Astrocyte (in vitro differentiated cells and primary cell): ENCODE data around the gene IL13.

Experiments
- CTCF ChIP-seq: IDR thresholded peaks from 2 replicates; pipeline ENCODE4 v1.5.1; 2011; ENCODE audit warnings: low read depth, mild to moderate bottlenecking, inconsistent platforms, low read length, moderate library complexity; ENCODE audit not compliant: insufficient read depth
- EZH2 ChIP-seq: IDR thresholded peaks from 2 replicates; pipeline ENCODE4 v1.6.1; 2012; ENCODE audit warnings: mild to moderate bottlenecking, low read length, inconsistent platforms; ENCODE audit not compliant: insufficient read depth

- TF ChIP-seq CTCF (no peak), EZH2 (no peak)
Observed at GRCh38 chr5:132657676-132658380, at the start of gene IL13.
